SK-N-SH (cell line): ENCODE measurements around the gene GOLGA6A. TPM values are rescaled to one million over a fixed set of nuclear protein-coding genes. Genes with fewer than 3 reads are reported as not detected.

ENCODE experiments used
- CTCF ChIA-PET: fragments of 300-600, 350-600 bp; formaldehyde crosslinking; extraction: SDS; loops from one replicate; lab custom pipeline; 2021; lab: Yijun Ruan, JAX
- POLR2A ChIA-PET: fragments of 350-600 bp; sonication (Branson Sonifier 250); formaldehyde crosslinking; extraction: SDS; loops from one replicate; lab custom pipeline; 2020; ENCODE audit warnings: antibody characterized with exemption, inconsistent platforms; lab: Yijun Ruan, JAX
- DNase-seq: peaks from one replicate; pipeline ENCODE4 v3.0.0; 2012
- H2AFZ ChIP-seq: fragments of 200-600 bp; sonication (generic); 2 replicates; pipeline ENCODE4 v1.8.1; 2016; ENCODE audit warnings: antibody characterized with exemption, mild to moderate bottlenecking, low read depth
- H3F3A ChIP-seq: fragments of 200-600 bp; sonication (generic); replicated peaks from 2 replicates; pipeline ENCODE3; 2016; ENCODE audit warnings: antibody characterized with exemption, mild to moderate bottlenecking; ENCODE audit not compliant: insufficient read depth
- H3K27ac ChIP-seq, 2 experiments: fragments of 200-500 bp in 1 of 2; fragments of 200-600 bp in 1 of 2; sonication (Bioruptor generic) in 1 of 2; sonication (generic), shearing (Covaris generic) in 1 of 2; 2 replicates each; pipeline versions ENCODE4 v1.5.1 to v1.6.1; 2014 to 2016; ENCODE audit warnings: low read depth in 2 of 2, inconsistent platforms in 1 of 2, low read length in 1 of 2, mild to moderate bottlenecking in 1 of 2, mixed read lengths in 1 of 2
- H3K27me3 ChIP-seq: fragments of 200-600 bp; sonication (generic), shearing (Covaris generic); 2 replicates; pipeline ENCODE4 v1.6.1; 2016; ENCODE audit warnings: mixed run types; ENCODE audit not compliant: insufficient read depth
- H3K36me3 ChIP-seq, 2 experiments: fragments of 200-500 bp in 1 of 2; fragments of 200-600 bp in 1 of 2; sonication (Bioruptor generic) in 1 of 2; sonication (generic) in 1 of 2; replicated peaks in 1 of 2; 2 replicates each; pipeline versions ENCODE3 to v1.5.1; 2014 to 2016; ENCODE audit warnings: low read length in 1 of 2, mild to moderate bottlenecking in 1 of 2; ENCODE audit not compliant: insufficient read depth in 2 of 2, control insufficient read depth in 1 of 2
- H3K4me1 ChIP-seq, 2 experiments: fragments of 200-500 bp in 1 of 2; fragments of 200-600 bp in 1 of 2; sonication (Bioruptor generic) in 1 of 2; sonication (generic), shearing (Covaris generic) in 1 of 2; 2 replicates each; pipeline versions ENCODE4 v1.5.1 to v1.6.1; 2014 to 2016; ENCODE audit warnings: low read depth in 1 of 2, low read length in 1 of 2, mixed run types in 1 of 2; ENCODE audit not compliant: insufficient read depth in 2 of 2, control insufficient read depth in 1 of 2
- H3K4me2 ChIP-seq: fragments of 200-600 bp; sonication (generic), shearing (Covaris generic); 2 replicates; pipeline ENCODE4 v1.6.1; 2017; ENCODE audit warnings: mixed run types
- H3K4me3 ChIP-seq, 2 experiments: fragments of 200-500 bp in 1 of 2; fragments of 200-600 bp in 1 of 2; sonication (Bioruptor generic) in 1 of 2; sonication (generic), shearing (Covaris generic) in 1 of 2; 2 replicates each; pipeline versions ENCODE4 v1.5.1 to v1.8.1; 2014 to 2016; ENCODE audit warnings: low read depth in 2 of 2, inconsistent platforms in 1 of 2, low read length in 1 of 2, mild to moderate bottlenecking in 1 of 2, mixed read lengths in 1 of 2, moderate library complexity in 1 of 2
- H3K79me2 ChIP-seq: fragments of 200-600 bp; sonication (generic); 2 replicates; pipeline ENCODE4 v1.8.1; 2017; ENCODE audit warnings: mild to moderate bottlenecking; ENCODE audit not compliant: insufficient read depth
- H3K9ac ChIP-seq: fragments of 200-600 bp; sonication (generic); 2 replicates; pipeline ENCODE4 v1.6.1; 2017; ENCODE audit warnings: mixed run types
- H3K9me2 ChIP-seq: fragments of 200-600 bp; sonication (generic); 2 replicates; pipeline ENCODE4 v1.6.1; 2017; ENCODE audit warnings: mixed run types
- H3K9me3 ChIP-seq: fragments of 200-600 bp; sonication (generic); 2 replicates; pipeline ENCODE4 v1.6.1; 2017; ENCODE audit warnings: mixed run types, mild to moderate bottlenecking, moderate library complexity
- H4K20me1 ChIP-seq: fragments of 200-600 bp; sonication (generic); 2 replicates; pipeline ENCODE4 v1.6.1; 2017; ENCODE audit warnings: mild to moderate bottlenecking, mixed run types; ENCODE audit not compliant: insufficient read depth
- EP300 ChIP-seq, 2 experiments: IDR thresholded peaks; 2 replicates each; pipeline versions ENCODE4 v1.4.0 to v1.6.1; 2012; ENCODE audit warnings: borderline replicate concordance in 1 of 2, low read depth in 1 of 2, low read length in 1 of 2
- FOSL2 ChIP-seq: IDR thresholded peaks from 2 replicates; pipeline ENCODE4 v1.4.0; 2012; ENCODE audit warnings: low read depth, mild to moderate bottlenecking, moderate library complexity, borderline replicate concordance
- GATA2 ChIP-seq: sonication (generic); formaldehyde crosslinking; IDR thresholded peaks from 2 replicates; pipeline ENCODE4 v1.5.0; 2020; ENCODE audit warnings: mild to moderate bottlenecking, missing genetic modification reagents
- MXI1 ChIP-seq: IDR thresholded peaks from 2 replicates; pipeline ENCODE4 v1.6.1; 2012; ENCODE audit warnings: mild to moderate bottlenecking, low read depth, low read length, improper control_type of control experiment
- RAD21 ChIP-seq: IDR thresholded peaks from 2 replicates; pipeline ENCODE4 v1.6.1; 2012; ENCODE audit warnings: mild to moderate bottlenecking, low read length
- RCOR1 ChIP-seq: fragments of 150-350 bp; IDR thresholded peaks from 2 replicates; pipeline ENCODE4 v1.6.1; 2017; ENCODE audit warnings: antibody characterized with exemption, low read length
- SMC3 ChIP-seq: IDR thresholded peaks from 2 replicates; pipeline ENCODE4 v1.6.1; 2012; ENCODE audit warnings: low read depth, low read length, improper control_type of control experiment
- TCF12 ChIP-seq: IDR thresholded peaks from 2 replicates; pipeline ENCODE4 v1.4.0; 2012
- WGBS: methylation state at CpG from one replicate; pipeline ENCODE4 v1.1.6; 2017; ENCODE audit warnings: low lambda C conversion rate; 5-methylcytosine and 5-hydroxymethylcytosine counted together
- polyA plus RNA-seq, 3 experiments: library from polyadenylated mRNA; depleted of rRNA; stranded (reverse); fragments of >200 nt; gene quantifications; 2 replicates each; pipeline ENCODE4 v1.2.3, GENCODE V29; 2012
- TF ChIP-seq, protein P1 (sequence below): IDR thresholded peaks from 2 replicates; pipeline ENCODE4 v1.4.0; 2012; ENCODE audit warnings: low read depth
- TF ChIP-seq, protein P2 (sequence below): IDR thresholded peaks from 2 replicates; pipeline ENCODE4 v1.4.0; 2012; ENCODE audit warnings: low read depth, borderline replicate concordance

Gene GOLGA6A
- polyA plus RNA-seq, 1 of the 3 experiments (the other 2 are of a cell fraction): not detected

- Histone ChIP-seq H3K36me3 (peaks cover 0 to 19% of the 10 kb centered on the region in 2 experiments), H3K9me2 (no peaks in the 10 kb centered on the region), H3K27ac (no peak overlapping the region), H3K4me3 (no peak overlapping the region), H3F3A (no peaks in the 10 kb centered on the region), H3K4me1 (peaks cover 8 to 22% of the 10 kb centered on the region in 2 experiments; a peak in 2 of 4 replicates), H3K9me3 (no peaks in the 10 kb centered on the region), H3K4me2 (no peak overlapping the region), H3K79me2 (no peaks in the 10 kb centered on the region), H3K27me3 (no peaks in the 10 kb centered on the region), H2AFZ (no peak overlapping the region), H4K20me1 (no peaks in the 10 kb centered on the region), H3K9ac (no peak overlapping the region)
- no peak for TF ChIP-seq RCOR1
- TF ChIP-seq FOSL2: no peak
- TF ChIP-seq RAD21: no peak
- TF ChIP-seq, protein P1, sequence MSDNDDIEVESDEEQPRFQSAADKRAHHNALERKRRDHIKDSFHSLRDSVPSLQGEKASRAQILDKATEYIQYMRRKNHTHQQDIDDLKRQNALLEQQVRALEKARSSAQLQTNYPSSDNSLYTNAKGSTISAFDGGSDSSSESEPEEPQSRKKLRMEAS: no peak
- no peak for TF ChIP-seq EP300 (IDR thresholded peaks at IDR 0.05; ENCODE audit: borderline replicate concordance in 1 of 2, low read depth in 1 of 2, low read length in 1 of 2)
- TF ChIP-seq SMC3: no peak
- no peak for TF ChIP-seq TCF12
- TF ChIP-seq GATA2 (CRISPR knock-in tag): no peak
- TF ChIP-seq, protein P2, sequence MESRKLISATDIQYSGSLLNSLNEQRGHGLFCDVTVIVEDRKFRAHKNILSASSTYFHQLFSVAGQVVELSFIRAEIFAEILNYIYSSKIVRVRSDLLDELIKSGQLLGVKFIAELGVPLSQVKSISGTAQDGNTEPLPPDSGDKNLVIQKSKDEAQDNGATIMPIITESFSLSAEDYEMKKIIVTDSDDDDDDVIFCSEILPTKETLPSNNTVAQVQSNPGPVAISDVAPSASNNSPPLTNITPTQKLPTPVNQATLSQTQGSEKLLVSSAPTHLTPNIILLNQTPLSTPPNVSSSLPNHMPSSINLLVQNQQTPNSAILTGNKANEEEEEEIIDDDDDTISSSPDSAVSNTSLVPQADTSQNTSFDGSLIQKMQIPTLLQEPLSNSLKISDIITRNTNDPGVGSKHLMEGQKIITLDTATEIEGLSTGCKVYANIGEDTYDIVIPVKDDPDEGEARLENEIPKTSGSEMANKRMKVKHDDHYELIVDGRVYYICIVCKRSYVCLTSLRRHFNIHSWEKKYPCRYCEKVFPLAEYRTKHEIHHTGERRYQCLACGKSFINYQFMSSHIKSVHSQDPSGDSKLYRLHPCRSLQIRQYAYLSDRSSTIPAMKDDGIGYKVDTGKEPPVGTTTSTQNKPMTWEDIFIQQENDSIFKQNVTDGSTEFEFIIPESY: no peak
- 95% methylated on average over 10 of the region's 10 CpGs for WGBS
- DNase-seq: no peak
- CTCF ChIA-PET: interaction anchor here (0.8 to 17.5 kb wide), 6 partner anchors 9 to 282 kb away, joined by 3 to 280 read pairs (median 6); no protein-coding TSS in a partner anchor
- POLR2A ChIA-PET: no interaction called here
Observed at GRCh38 chr15:74041311-74041756, 41.0 kb downstream of the GOLGA6A start.

DNA sequence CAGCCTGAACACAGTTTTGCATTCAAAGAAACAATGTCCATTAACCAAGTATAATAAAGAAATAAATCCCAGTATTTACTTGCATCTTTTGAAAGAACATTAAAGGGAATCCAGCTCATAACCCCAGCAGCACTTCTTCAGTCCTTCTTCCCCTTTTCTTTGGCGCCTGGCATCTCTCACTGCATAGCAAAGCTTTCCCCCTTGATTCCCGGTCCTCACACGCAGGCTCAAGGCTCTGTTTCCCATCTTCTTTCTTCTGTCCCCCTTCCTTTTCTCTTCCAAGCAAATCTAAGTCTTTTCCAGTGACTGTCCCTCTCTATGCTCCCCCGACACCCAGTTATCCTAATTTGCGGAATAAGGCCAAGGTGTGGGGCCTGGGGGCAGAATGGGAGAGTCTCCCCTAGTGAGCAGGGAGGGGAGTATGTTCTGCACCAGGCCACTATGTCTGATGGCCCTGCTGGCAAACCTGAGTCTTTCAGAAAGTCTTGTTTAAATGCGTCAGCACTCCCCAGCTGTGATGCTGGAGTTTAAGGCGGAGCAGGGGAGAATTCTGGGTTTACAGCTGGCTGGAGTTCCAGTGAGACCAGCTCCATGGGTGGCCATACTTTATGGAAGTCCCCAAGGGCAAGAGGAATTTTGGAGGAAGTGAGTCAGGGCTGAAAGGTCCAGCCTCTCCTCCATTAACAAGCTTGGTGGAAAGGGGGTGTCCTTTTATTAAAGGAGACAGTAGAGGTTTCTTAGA, 42.1 kb downstream of the GOLGA6A start:
- TF ChIP-seq MXI1: no peak
- Histone ChIP-seq H3K9me3 (no peaks in the 10 kb centered on the region), H3K27me3 (no peaks in the 10 kb centered on the region), H3K4me3 (no peak overlapping the region), H3K9ac (no peak overlapping the region), H2AFZ (no peak overlapping the region), H3K79me2 (no peaks in the 10 kb centered on the region), H3F3A (no peaks in the 10 kb centered on the region), H3K27ac (peak overlapping the region in 1 of 2 experiments; percentile 33; a peak in 1 of 4 replicates), H4K20me1 (no peaks in the 10 kb centered on the region), H3K4me1 (peaks cover 8 to 22% of the 10 kb centered on the region in 2 experiments; a peak in 2 of 4 replicates), H3K36me3 (peaks cover 0 to 26% of the 10 kb centered on the region in 2 experiments), H3K4me2 (peak overlapping the region; percentile 17; the same call in 1 of the 2 replicates), H3K9me2 (no peaks in the 10 kb centered on the region)
- ChIA-PET CTCF (interaction anchor here (1.2 to 17.5 kb wide), 7 partner anchors 9 to 283 kb away, joined by 3 to 280 read pairs (median 5); no protein-coding TSS in a partner anchor), POLR2A (no interaction called here)
- DNase-seq: no peak
- WGBS: 96% methylated on average over 7 of the region's 7 CpGs
